Esophagus muscularis mucosa (tissue), 4 donors: ENCODE results near the gene PIN1. TPM values are rescaled to one million over a fixed set of nuclear protein-coding genes. Genes with fewer than 3 reads are reported as not detected.

Source experiments
- DNase-seq: peaks from one replicate; pipeline ENCODE4 v3.0.0-alpha.2; 2017; ENCODE audit errors: extremely low spot score
- H3K27ac ChIP-seq, 4 donors: fragments of 200-600 bp; sonication (generic); replicated peaks in 1 of 4; 1 replicate in 3 of 4; 2 replicates in 1 of 4; pipeline ENCODE4 v1.5.1; 2016 to 2019; ENCODE audit warnings: mild to moderate bottlenecking in 1 of 4
- H3K27me3 ChIP-seq, 4 donors: fragments of 200-600 bp; sonication (generic); one replicate each; pipeline versions ENCODE4 v1.5.1 to v1.6.0; 2016 to 2019
- H3K36me3 ChIP-seq, 4 donors: fragments of 200-600 bp; sonication (generic); one replicate each; pipeline ENCODE4 v1.5.1; 2016 to 2019
- H3K4me1 ChIP-seq, 4 donors: fragments of 200-600 bp; sonication (generic); one replicate each; pipeline ENCODE4 v1.5.1; 2016 to 2019
- H3K4me3 ChIP-seq, 4 donors: fragments of 200-600 bp; sonication (generic); 1 replicate in 2 of 4; 2 replicates in 2 of 4; pipeline ENCODE4 v1.5.1; 2016 to 2019; ENCODE audit warnings: mild to moderate bottlenecking in 4 of 4, moderate library complexity in 1 of 4
- H3K9me3 ChIP-seq, 4 donors: fragments of 200-600 bp; sonication (generic); 1 replicate in 3 of 4; 2 replicates in 1 of 4; pipeline ENCODE4 v1.5.1; 2016 to 2019
- EP300 ChIP-seq: sonication (generic); formaldehyde crosslinking; IDR thresholded peaks from one replicate; pipeline ENCODE4 v1.6.1; 2017; ENCODE audit warnings: antibody characterized with exemption
- POLR2A ChIP-seq: fragments of 450-650 bp; IDR thresholded peaks from one replicate; pipeline ENCODE4 v1.6.1; 2017; ENCODE audit warnings: antibody characterized with exemption, moderate library complexity, mild to moderate bottlenecking, low read depth
- POLR2AphosphoS5 ChIP-seq, 2 donors: sonication (generic); formaldehyde crosslinking; IDR thresholded peaks; one replicate each; pipeline ENCODE4 v1.6.1; 2017; ENCODE audit warnings: antibody characterized with exemption in 2 of 2
- WGBS: methylation state at CpG from one replicate; pipeline ENCODE4 v1.1.5; 2018; 5-methylcytosine and 5-hydroxymethylcytosine counted together
- intact Hi-C: fragments of 100-400 bp; cut with DNase I; formaldehyde crosslinking; loops from one replicate; pipeline ENCODE4 v1.15.1; 2023
- total RNA-seq, 4 donors: library from RNA; depleted of rRNA; stranded (reverse); fragments of >200 nt; gene quantifications; one replicate each; pipeline versions ENCODE4 v1.1.0 to v1.2.1, GENCODE V29; 2016
- TF ChIP-seq, protein P1 (sequence below), 3 experiments: fragments of 200-600 bp in 2 of 3; fragments of 450-650 bp in 1 of 3; sonication (generic) in 2 of 3; IDR thresholded peaks; one replicate each; pipeline ENCODE4 v1.5.1; 2017 to 2019; ENCODE audit warnings: antibody characterized with exemption in 3 of 3, mild to moderate bottlenecking in 2 of 3, moderate library complexity in 1 of 3

PIN1 gene
- total RNA-seq, 4 donors from 2014 or later, result 113 to 183 (median 145) TPM

DNA sequence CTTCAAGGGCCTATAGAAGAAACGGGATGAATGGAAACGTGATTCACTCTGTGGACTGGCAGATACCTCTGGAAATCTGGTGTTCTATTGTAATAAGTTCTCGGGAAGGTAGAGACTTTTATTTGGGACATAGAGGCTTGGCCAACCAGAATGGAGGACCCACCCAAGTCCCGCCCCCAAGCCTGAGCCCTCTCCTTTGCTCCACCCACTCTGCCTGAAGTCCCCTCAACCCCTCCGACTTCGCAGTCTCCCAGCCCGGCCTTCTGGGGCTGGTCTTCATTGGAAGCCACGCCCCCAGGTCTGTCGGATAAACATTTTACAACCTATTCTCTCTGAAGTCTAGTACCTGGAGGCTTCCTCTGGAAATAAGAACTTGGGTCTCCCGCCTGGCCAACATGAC is 33.1 kb upstream of the PIN1 start:
- TF ChIP-seq POLR2A, result no peak
- TF ChIP-seq, protein P1, sequence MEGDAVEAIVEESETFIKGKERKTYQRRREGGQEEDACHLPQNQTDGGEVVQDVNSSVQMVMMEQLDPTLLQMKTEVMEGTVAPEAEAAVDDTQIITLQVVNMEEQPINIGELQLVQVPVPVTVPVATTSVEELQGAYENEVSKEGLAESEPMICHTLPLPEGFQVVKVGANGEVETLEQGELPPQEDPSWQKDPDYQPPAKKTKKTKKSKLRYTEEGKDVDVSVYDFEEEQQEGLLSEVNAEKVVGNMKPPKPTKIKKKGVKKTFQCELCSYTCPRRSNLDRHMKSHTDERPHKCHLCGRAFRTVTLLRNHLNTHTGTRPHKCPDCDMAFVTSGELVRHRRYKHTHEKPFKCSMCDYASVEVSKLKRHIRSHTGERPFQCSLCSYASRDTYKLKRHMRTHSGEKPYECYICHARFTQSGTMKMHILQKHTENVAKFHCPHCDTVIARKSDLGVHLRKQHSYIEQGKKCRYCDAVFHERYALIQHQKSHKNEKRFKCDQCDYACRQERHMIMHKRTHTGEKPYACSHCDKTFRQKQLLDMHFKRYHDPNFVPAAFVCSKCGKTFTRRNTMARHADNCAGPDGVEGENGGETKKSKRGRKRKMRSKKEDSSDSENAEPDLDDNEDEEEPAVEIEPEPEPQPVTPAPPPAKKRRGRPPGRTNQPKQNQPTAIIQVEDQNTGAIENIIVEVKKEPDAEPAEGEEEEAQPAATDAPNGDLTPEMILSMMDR (IDR thresholded peaks at IDR 0.05), result no peak
- TF ChIP-seq EP300, result no peak
- TF ChIP-seq POLR2AphosphoS5 (IDR thresholded peaks at IDR 0.05), result no peak
- intact Hi-C loops, result no loop called here
- no peaks in the 10 kb centered on the region for H3K4me1 ChIP-seq
- no peak overlapping the region for H3K4me3 ChIP-seq
- H3K9me3 ChIP-seq, result no peaks in the 10 kb centered on the region
- 92% methylated on average over 10 of the region's 10 CpGs for WGBS
- DNase-seq, result no peak
- no peaks in the 10 kb centered on the region for H3K27me3 ChIP-seq
- H3K27ac ChIP-seq, result no peak overlapping the region
- H3K36me3 ChIP-seq, result peaks cover 0 to 24% (median 14%) of the 10 kb centered on the region in 4 donors

DNA sequence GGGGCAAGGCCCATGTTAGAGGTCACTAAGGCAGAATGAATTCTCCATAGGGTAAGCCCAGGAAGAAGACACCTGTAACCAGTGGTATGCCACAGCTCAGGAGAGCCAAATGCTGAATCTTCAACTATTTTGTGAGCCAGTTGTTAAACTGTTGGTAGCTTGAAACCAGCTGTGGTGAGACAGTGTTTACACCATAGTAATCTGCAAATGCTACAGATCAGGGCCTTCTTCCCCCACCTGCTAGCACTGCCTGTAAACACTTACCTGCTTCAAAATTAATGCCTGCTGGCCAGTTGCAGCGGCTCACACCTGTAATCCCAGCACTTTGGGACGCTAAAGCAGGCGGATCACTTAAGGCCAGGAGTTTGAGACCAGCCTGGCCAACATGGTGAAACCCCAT is 28.3 kb upstream of the PIN1 start:
- Histone ChIP-seq H3K36me3 (peaks cover 30 to 71% (median 59%) of the 10 kb centered on the region in 4 donors), H3K9me3 (no peaks in the 10 kb centered on the region), H3K4me1 (no peaks in the 10 kb centered on the region), H3K27me3 (no peaks in the 10 kb centered on the region), H3K27ac (no peak overlapping the region), H3K4me3 (no peak overlapping the region)
- intact Hi-C loops, result no loop called here
- no peak for TF ChIP-seq POLR2A
- no peak for TF ChIP-seq POLR2AphosphoS5 (IDR thresholded peaks at IDR 0.05)
- no peak for TF ChIP-seq EP300
- TF ChIP-seq, protein P1 (IDR thresholded peaks at IDR 0.05), result no peak
- 91% methylated on average over 3 of the region's 3 CpGs for WGBS
- DNase-seq, result no peak

DNA sequence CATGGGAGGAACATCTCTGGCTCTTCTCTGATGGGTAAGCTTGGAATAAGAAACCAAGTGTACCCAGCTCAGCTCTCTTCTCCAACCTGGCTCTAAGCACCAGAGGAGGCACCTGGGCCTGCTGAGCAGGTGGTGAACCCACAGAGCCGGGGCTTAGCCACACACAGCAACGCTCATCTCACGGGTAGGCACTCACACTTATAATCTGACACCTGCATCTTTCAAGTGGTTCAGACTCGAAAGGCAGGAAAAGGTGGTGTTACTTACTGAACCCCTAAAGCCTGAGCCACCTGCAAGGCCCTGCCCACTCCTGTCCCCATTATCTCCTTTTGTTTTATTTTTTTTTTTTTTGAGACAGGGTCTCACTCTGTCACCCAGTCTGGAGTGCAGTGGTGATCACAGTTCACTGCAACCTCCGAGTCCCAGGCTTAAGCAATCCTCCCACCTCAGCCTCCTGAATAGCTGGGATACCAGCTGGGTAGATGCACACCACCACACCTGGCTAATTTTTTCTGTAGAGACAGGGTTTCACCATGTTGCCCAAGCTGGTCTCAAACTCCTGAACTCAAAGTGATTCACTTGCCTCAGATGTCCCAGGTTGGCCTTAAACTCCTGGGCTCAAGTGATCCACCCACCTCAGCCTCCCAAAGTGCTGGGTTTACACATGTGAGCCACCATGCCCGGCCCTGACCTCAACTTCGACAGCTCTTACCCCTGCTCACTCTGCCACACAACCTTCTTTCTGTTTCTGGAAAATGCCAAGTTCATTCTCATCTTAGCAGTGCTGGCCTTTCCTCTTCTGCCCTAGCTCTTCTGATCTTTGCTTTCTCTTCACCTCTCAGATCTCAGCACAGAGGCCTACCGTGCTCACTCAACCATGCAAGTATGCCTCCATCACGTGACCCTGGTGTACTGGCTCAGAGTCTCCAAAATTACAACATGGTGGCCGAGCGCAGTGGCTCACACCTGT is 26.0 kb upstream of the PIN1 start:
- H3K36me3 ChIP-seq, result peaks cover 30 to 81% (median 73%) of the 10 kb centered on the region in 4 donors
- H3K27ac ChIP-seq, result no peak overlapping the region
- H3K9me3 ChIP-seq, result no peaks in the 10 kb centered on the region
- no peaks in the 10 kb centered on the region for H3K4me1 ChIP-seq
- TF ChIP-seq EP300 (no peak), POLR2A (no peak), POLR2AphosphoS5 (IDR thresholded peaks at IDR 0.05) (no peak)
- TF ChIP-seq, protein P1 (IDR thresholded peaks at IDR 0.05), result no peak
- H3K4me3 ChIP-seq, result no peak overlapping the region
- WGBS, result 95% methylated on average over 11 of the region's 11 CpGs
- no peak for DNase-seq
- H3K27me3 ChIP-seq, result no peaks in the 10 kb centered on the region
- intact Hi-C loops, result no loop called here

DNA sequence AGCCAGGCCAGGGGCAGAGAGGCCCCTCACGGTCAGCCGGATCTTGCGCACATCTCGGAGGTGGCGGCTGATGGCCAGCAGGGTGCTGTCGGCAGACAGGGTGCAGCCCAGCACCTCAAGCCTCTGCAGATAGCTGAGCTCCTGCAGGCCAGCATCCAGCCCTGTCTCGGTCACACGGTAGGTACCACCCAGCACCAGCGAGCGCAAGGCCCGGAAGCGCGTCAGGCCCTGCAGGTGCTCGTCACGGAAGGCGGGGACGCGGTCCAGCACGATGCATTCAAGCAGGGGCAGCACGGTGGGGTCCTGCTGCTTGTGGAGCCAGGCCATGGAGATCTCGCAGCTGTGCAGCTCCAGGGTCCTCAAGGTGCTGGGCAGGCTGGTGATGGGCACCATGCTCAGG is 24.0 kb upstream of the PIN1 start:
- TF ChIP-seq EP300, result no peak
- TF ChIP-seq POLR2A, result no peak
- no peak for TF ChIP-seq POLR2AphosphoS5 (IDR thresholded peaks at IDR 0.05)
- TF ChIP-seq, protein P1 (IDR thresholded peaks at IDR 0.05), result no peak
- peaks cover 30 to 90% (median 68%) of the 10 kb centered on the region in 4 donors for H3K36me3 ChIP-seq

More for the DNA sequence above, 24.0 kb upstream of the PIN1 start:
- intact Hi-C loops, result no loop called here
- Histone ChIP-seq H3K4me3 (no peak overlapping the region), H3K27me3 (no peaks in the 10 kb centered on the region), H3K27ac (no peak overlapping the region), H3K4me1 (peaks cover 0 to 5% (median 2%) of the 10 kb centered on the region in 4 donors), H3K9me3 (no peaks in the 10 kb centered on the region)
- DNase-seq, result no peak
- WGBS, result 97% methylated on average over 15 of the region's 21 CpGs
